ENCODE results near the gene IQCM.

GRCh38 chr4:149700272-149700671 is 115.4 kb downstream of the IQCM start:
- no peak for TF ChIP-seq CTCF (IDR thresholded peaks at IDR 0.05)
- no peak for TF ChIP-seq RFX5 (IDR thresholded peaks at IDR 0.05; ENCODE audit: low read length)
- TF ChIP-seq TEAD4 (IDR thresholded peaks at IDR 0.05; ENCODE audit: borderline replicate concordance, insufficient read depth) = no peak
- TF ChIP-seq POLR2AphosphoS5 (IDR thresholded peaks at IDR 0.05; ENCODE audit: low read depth, low read length) = no peak
- no peak for TF ChIP-seq MAX (IDR thresholded peaks at IDR 0.05; ENCODE audit: low read depth)
- no peak for TF ChIP-seq RXRA (IDR thresholded peaks at IDR 0.05; ENCODE audit: borderline replicate concordance, low read depth)
- no peak for TF ChIP-seq JUND (IDR thresholded peaks at IDR 0.05)

All from SK-N-SH (cell line).